HEK293 (cell line): ENCODE data around the gene ARHGAP10.

Experiments
- FEZF1 ChIP-seq: fragments of 450-650 bp; formaldehyde crosslinking; IDR thresholded peaks from 2 replicates; pipeline ENCODE4 v1.5.1; 2016; ENCODE audit warnings: missing biosample characterization, missing genetic modification characterization
- GLI4 ChIP-seq: fragments of 450-650 bp; formaldehyde crosslinking; IDR thresholded peaks from 2 replicates; pipeline ENCODE4 v1.5.1; 2016; ENCODE audit warnings: missing biosample characterization, missing genetic modification characterization
- KLF10 ChIP-seq: fragments of 450-650 bp; IDR thresholded peaks from 2 replicates; pipeline ENCODE4 v1.5.1; 2018; ENCODE audit warnings: missing biosample characterization, mild to moderate bottlenecking, missing genetic modification characterization
- KLF8 ChIP-seq: fragments of 450-650 bp; formaldehyde crosslinking; IDR thresholded peaks from 2 replicates; pipeline ENCODE4 v1.5.1; 2016; ENCODE audit warnings: missing biosample characterization, missing genetic modification characterization
- PRDM6 ChIP-seq: fragments of 450-650 bp; formaldehyde crosslinking; IDR thresholded peaks from 2 replicates; pipeline ENCODE4 v1.5.1; 2017; ENCODE audit warnings: missing biosample characterization, missing genetic modification characterization
- SETDB1 ChIP-seq: IDR thresholded peaks from one replicate; pipeline ENCODE4 v1.6.1; 2017; ENCODE audit warnings: mild to moderate bottlenecking, low read length, moderate library complexity, mixed read lengths; ENCODE audit not compliant: insufficient read length
- SP7 ChIP-seq: fragments of 450-650 bp; formaldehyde crosslinking; IDR thresholded peaks from 2 replicates; pipeline ENCODE4 v1.5.1; 2016; ENCODE audit warnings: missing biosample characterization, missing genetic modification characterization
- TCF7L2 ChIP-seq: IDR thresholded peaks from 2 replicates; pipeline ENCODE4 v1.6.1; 2011; ENCODE audit warnings: low read depth, mild to moderate bottlenecking, inconsistent platforms, low read length, moderate library complexity, borderline replicate concordance
- WT1 ChIP-seq: fragments of 450-650 bp; formaldehyde crosslinking; IDR thresholded peaks from 2 replicates; pipeline ENCODE4 v1.5.1; 2016; ENCODE audit warnings: missing biosample characterization, missing genetic modification characterization
- YY2 ChIP-seq: fragments of 450-650 bp; formaldehyde crosslinking; IDR thresholded peaks from 2 replicates; pipeline ENCODE4 v1.5.1; 2016; ENCODE audit warnings: missing biosample characterization, missing genetic modification characterization
- ZBTB17 ChIP-seq: fragments of 450-650 bp; formaldehyde crosslinking; IDR thresholded peaks from 2 replicates; pipeline ENCODE4 v1.5.1; 2016; ENCODE audit warnings: missing biosample characterization, missing genetic modification characterization
- ZNF132 ChIP-seq: fragments of 450-650 bp; formaldehyde crosslinking; IDR thresholded peaks from 2 replicates; pipeline ENCODE4 v1.5.1; 2017; ENCODE audit warnings: missing biosample characterization, missing genetic modification characterization, borderline replicate concordance
- ZNF175 ChIP-seq: fragments of 450-650 bp; formaldehyde crosslinking; IDR thresholded peaks from 2 replicates; pipeline ENCODE4 v1.5.1; 2016; ENCODE audit warnings: missing biosample characterization, missing genetic modification characterization
- ZNF335 ChIP-seq: fragments of 450-650 bp; formaldehyde crosslinking; conservative IDR thresholded peaks from 2 replicates; pipeline ENCODE4 v1.5.1; 2016; ENCODE audit warnings: missing biosample characterization, missing genetic modification characterization
- ZNF366 ChIP-seq: fragments of 450-650 bp; formaldehyde crosslinking; conservative IDR thresholded peaks from 2 replicates; pipeline ENCODE4 v1.5.1; 2016; ENCODE audit warnings: missing biosample characterization, missing genetic modification characterization
- ZNF558 ChIP-seq: fragments of 450-650 bp; formaldehyde crosslinking; IDR thresholded peaks from 2 replicates; pipeline ENCODE4 v1.5.1; 2016; ENCODE audit warnings: missing biosample characterization, missing genetic modification characterization
- ZNF600 ChIP-seq: fragments of 450-650 bp; formaldehyde crosslinking; IDR thresholded peaks from 2 replicates; pipeline ENCODE4 v1.5.1; 2016; ENCODE audit warnings: missing biosample characterization, missing genetic modification characterization
- ZNF629 ChIP-seq: fragments of 450-650 bp; formaldehyde crosslinking; IDR thresholded peaks from 2 replicates; pipeline ENCODE4 v1.5.1; 2017; ENCODE audit warnings: missing biosample characterization, missing genetic modification characterization
- ZNF639 ChIP-seq: fragments of 450-650 bp; formaldehyde crosslinking; IDR thresholded peaks from 2 replicates; pipeline ENCODE4 v1.5.1; 2016; ENCODE audit warnings: missing biosample characterization, missing genetic modification characterization
- ZNF660 ChIP-seq: fragments of 450-650 bp; IDR thresholded peaks from 2 replicates; pipeline ENCODE4 v1.5.1; 2018; ENCODE audit warnings: missing biosample characterization, mild to moderate bottlenecking, missing genetic modification characterization
- ZNF677 ChIP-seq: fragments of 450-650 bp; IDR thresholded peaks from 2 replicates; pipeline ENCODE4 v1.5.0; 2018; ENCODE audit warnings: missing biosample characterization, mild to moderate bottlenecking, missing genetic modification characterization, moderate library complexity
- ZSCAN4 ChIP-seq: fragments of 450-650 bp; formaldehyde crosslinking; IDR thresholded peaks from 2 replicates; pipeline ENCODE4 v1.5.1; 2017; ENCODE audit warnings: missing biosample characterization, missing genetic modification characterization
- TF ChIP-seq, protein P1 (sequence below): fragments of 450-650 bp; formaldehyde crosslinking; conservative IDR thresholded peaks from 2 replicates; pipeline ENCODE4 v1.5.1; 2016; ENCODE audit warnings: low read depth, missing biosample characterization, missing genetic modification characterization
- TF ChIP-seq, protein P2 (sequence below): fragments of 450-650 bp; formaldehyde crosslinking; IDR thresholded peaks from 2 replicates; pipeline ENCODE4 v1.5.1; 2016; ENCODE audit warnings: missing biosample characterization, missing genetic modification characterization

The ARHGAP10 gene

DNA sequence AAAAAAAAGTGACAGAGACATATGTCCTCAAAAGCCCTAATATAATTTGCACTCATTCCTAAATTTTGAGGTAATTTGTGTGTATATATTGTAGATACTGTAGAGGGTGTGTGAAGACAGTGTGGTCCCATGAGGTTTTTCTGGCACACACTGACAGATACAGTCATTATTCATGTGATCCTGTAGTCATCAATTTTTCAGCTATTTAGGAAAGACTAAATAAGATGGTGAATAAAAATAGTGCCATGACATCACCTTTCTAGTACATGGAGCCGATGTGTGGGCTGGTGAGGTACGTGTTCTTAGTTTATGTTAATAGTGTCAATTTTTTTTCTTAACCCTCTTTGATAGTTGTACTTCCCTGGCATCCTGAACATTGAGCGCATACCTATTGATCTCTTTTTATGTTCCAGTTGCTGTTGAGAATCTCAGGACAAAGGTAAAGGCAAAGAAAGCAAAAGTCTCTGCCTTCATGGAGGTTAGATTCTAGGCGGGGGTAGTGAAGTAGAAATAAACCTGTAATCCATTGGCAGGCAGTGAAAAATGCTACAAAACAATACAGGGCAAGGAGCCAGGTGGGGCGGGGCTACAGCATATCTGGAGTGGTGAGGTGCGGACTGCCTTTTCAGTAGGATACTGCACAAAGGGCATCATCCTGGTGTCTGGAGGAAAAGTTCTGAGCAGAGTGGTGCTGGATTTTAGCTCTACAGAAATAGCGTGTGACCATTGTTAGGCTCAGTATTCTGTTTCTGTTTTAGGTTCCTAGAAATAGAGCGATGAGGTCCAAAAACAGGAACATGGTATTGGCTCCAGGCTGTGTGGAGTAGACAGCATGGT, 93.8 kb downstream of the ARHGAP10 start (continued):
- TF ChIP-seq ZNF639 (tag by site-specific recombination) (0 out of 2 replicates have a peak, but pooled peaks have one; percentile 24), WT1 (tag by site-specific recombination) (no peak), FEZF1 (0 out of 2 replicates have a peak, but pooled peaks have one; percentile 10), YY2 (tag by site-specific recombination) (no peak), SETDB1 (no peak), ZNF132 (tag by site-specific recombination) (no peak), TCF7L2 (no peak), ZNF366 (tag by site-specific recombination) (peak; percentile 90), SP7 (tag by site-specific recombination) (0 out of 2 replicates have a peak, but pooled peaks have one; percentile 34), ZSCAN4 (peak; percentile 65; the same call in 1 of the 2 replicates), ZNF600 (tag by site-specific recombination) (peak; percentile 61; the same call in 1 of the 2 replicates), ZNF660 (tag by site-specific recombination) (0 out of 2 replicates have a peak, but pooled peaks have one; percentile 18), ZNF677 (no peak), KLF10 (tag by site-specific recombination) (peak; percentile 65), PRDM6 (tag by site-specific recombination) (peak; percentile 23; the same call in 1 of the 2 replicates), ZBTB17 (tag by site-specific recombination) (peak; percentile 58; the same call in 1 of the 2 replicates), ZNF335 (tag by site-specific recombination) (peak; percentile 44), ZNF175 (no peak), GLI4 (tag by site-specific recombination) (no peak), KLF8 (tag by site-specific recombination) (peak; percentile 57; the same call in 1 of the 2 replicates), ZNF629 (tag by site-specific recombination) (peak; percentile 87), ZNF558 (tag by site-specific recombination) (0 out of 2 replicates have a peak, but pooled peaks have one; percentile 27)
- TF ChIP-seq, protein P1, sequence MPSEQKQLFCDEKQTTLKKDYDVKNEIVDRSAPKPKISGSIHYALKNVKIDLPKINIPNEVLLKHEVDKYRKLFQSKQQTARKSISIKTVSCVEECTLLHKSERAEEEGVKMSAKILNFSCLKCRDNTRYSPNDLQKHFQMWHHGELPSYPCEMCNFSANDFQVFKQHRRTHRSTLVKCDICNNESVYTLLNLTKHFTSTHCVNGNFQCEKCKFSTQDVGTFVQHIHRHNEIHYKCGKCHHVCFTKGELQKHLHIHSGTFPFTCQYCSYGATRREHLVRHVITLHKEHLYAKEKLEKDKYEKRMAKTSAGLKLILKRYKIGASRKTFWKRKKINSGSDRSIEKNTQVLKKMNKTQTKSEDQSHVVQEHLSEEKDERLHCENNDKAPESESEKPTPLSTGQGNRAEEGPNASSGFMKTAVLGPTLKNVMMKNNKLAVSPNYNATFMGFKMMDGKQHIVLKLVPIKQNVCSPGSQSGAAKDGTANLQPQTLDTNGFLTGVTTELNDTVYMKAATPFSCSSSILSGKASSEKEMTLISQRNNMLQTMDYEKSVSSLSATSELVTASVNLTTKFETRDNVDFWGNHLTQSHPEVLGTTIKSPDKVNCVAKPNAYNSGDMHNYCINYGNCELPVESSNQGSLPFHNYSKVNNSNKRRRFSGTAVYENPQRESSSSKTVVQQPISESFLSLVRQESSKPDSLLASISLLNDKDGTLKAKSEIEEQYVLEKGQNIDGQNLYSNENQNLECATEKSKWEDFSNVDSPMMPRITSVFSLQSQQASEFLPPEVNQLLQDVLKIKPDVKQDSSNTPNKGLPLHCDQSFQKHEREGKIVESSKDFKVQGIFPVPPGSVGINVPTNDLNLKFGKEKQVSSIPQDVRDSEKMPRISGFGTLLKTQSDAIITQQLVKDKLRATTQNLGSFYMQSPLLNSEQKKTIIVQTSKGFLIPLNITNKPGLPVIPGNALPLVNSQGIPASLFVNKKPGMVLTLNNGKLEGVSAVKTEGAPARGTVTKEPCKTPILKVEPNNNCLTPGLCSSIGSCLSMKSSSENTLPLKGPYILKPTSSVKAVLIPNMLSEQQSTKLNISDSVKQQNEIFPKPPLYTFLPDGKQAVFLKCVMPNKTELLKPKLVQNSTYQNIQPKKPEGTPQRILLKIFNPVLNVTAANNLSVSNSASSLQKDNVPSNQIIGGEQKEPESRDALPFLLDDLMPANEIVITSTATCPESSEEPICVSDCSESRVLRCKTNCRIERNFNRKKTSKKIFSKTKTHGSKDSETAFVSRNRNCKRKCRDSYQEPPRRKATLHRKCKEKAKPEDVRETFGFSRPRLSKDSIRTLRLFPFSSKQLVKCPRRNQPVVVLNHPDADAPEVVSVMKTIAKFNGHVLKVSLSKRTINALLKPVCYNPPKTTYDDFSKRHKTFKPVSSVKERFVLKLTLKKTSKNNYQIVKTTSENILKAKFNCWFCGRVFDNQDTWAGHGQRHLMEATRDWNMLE, result no peak
- TF ChIP-seq, protein P2, sequence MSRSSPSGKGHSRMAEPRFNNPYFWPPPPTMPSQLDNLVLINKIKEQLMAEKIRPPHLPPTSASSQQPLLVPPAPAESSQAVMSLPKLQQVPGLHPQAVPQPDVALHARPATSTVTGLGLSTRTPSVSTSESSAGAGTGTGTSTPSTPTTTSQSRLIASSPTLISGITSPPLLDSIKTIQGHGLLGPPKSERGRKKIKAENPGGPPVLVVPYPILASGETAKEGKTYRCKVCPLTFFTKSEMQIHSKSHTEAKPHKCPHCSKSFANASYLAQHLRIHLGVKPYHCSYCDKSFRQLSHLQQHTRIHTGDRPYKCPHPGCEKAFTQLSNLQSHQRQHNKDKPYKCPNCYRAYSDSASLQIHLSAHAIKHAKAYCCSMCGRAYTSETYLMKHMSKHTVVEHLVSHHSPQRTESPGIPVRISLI (tag by site-specific recombination), result peak; percentile 82
